Stimulated activated CD8-positive, alpha-beta memory T cell treated with anti-CD3 and anti-CD28 coated beads, Interleukin-15, amount 100 ng/mL, for 48 hours (primary cell): ENCODE data around the gene SNX33.
"Not testable (repeated sequence)": the region's sequence is repeated elsewhere in the genome, so short reads cannot be mapped to it uniquely, and the experiment has no call there.

Experiments
- DNase-seq, 2 donors: peaks; one replicate each; pipeline ENCODE4 v3.0.0-alpha.2; 2020; ENCODE audit warnings: low read depth in 2 of 2

SNX33 gene

GRCh38 chr15:75647370-75648155 lies at the start of gene SNX33:
SNX33 (plus strand) TSS chr15:75647912; CDS start chr15:75649103, 1,191 bp downstream.
- peak; percentile 42 to 45 for DNase-seq

- DNase-seq: no peak
Observed at GRCh38 chr15:75598361-75598760, 49.4 kb upstream of the SNX33 start.

- no peak for DNase-seq
Observed at GRCh38 chr15:75599401-75599800, 48.3 kb upstream of the SNX33 start.

- no peak for DNase-seq
Observed at GRCh38 chr15:75606026-75606425, 41.7 kb upstream of the SNX33 start.

GRCh38 chr15:75606711-75607699 lies 40.7 kb upstream of the SNX33 start:
- no peak for DNase-seq

- no peak for DNase-seq
Observed at GRCh38 chr15:75616766-75617165, 30.9 kb upstream of the SNX33 start.

GRCh38 chr15:75620058-75620820 lies 27.5 kb upstream of the SNX33 start:
- no peak for DNase-seq

GRCh38 chr15:75620841-75621391 lies 26.8 kb upstream of the SNX33 start:
- no peak for DNase-seq

GRCh38 chr15:75622505-75622904 lies 25.2 kb upstream of the SNX33 start:
- no peak for DNase-seq

GRCh38 chr15:75625542-75626347 lies 22.0 kb upstream of the SNX33 start, which contains the start of gene SNUPN:
SNUPN (minus strand) TSS chr15:75625725; CDS start chr15:75621051, 4,674 bp downstream.
- peak; percentile 92 for DNase-seq

GRCh38 chr15:75631935-75632334 lies 15.8 kb upstream of the SNX33 start:
- no peak for DNase-seq

- DNase-seq: not testable (repeated sequence)
Observed at GRCh38 chr15:75633922-75634321, 13.8 kb upstream of the SNX33 start.

GRCh38 chr15:75636026-75636425 lies 11.7 kb upstream of the SNX33 start:
- no peak for DNase-seq

- DNase-seq: no peak
Observed at GRCh38 chr15:75637245-75638009, 10.3 kb upstream of the SNX33 start.

GRCh38 chr15:75639191-75639708 lies 8.5 kb upstream of the SNX33 start:
- no peak for DNase-seq

GRCh38 chr15:75639709-75640482 lies 7.8 kb upstream of the SNX33 start, which contains the start of gene IMP3:
IMP3 (minus strand) TSS chr15:75640224; CDS start chr15:75640168, 56 bp downstream.
- peak; percentile 90 to 94 for DNase-seq

GRCh38 chr15:75640483-75641178 lies 7.1 kb upstream of the SNX33 start:
- DNase-seq: no peak

- no peak for DNase-seq
Observed at GRCh38 chr15:75641179-75641503, 6.6 kb upstream of the SNX33 start.
